K562 (cell line): ENCODE results near the gene C6orf89. TPM values are rescaled to one million over a fixed set of nuclear protein-coding genes. Genes with fewer than 3 reads are reported as not detected.
A peak's percentile ranks its signal among the peaks of the same experiment; 100 is the strongest.

Source experiments
- ATAC-seq: fragments of 200-7000 bp; cut with Tn5 transposase; 3 replicates; pipeline ENCODE4 v1.9.1; 2020; ENCODE audit warnings: moderate library complexity
- BruUV-seq: library from RNA; stranded (reverse); fragments of 400-500 nt; replicated peaks from 2 replicates; lab custom pipeline; 2021; lab: Mats Ljungman, UMichigan
- CTCF ChIA-PET: fragments of 300-600 bp; formaldehyde crosslinking; extraction: SDS; loops from one replicate; lab custom pipeline; 2021; ENCODE audit warnings: low intra/inter-chr PET ratio; lab: Yijun Ruan, JAX
- POLR2A ChIA-PET: fragments of 300-600, 350-650 bp; sonication (Branson Sonifier 250); formaldehyde crosslinking; extraction: SDS; loops from one replicate; lab custom pipeline; 2021; ENCODE audit warnings: antibody characterized with exemption, inconsistent platforms; lab: Yijun Ruan, JAX
- DNase-seq, 4 experiments: peaks; one replicate each; pipeline versions ENCODE4 v3.0.0 to v3.0.0-alpha.2; 2011 to 2018; ENCODE audit warnings: low spot score in 3 of 4, mixed read lengths in 3 of 4; ENCODE audit errors: extremely low read depth in 1 of 4
- FAIRE-seq: peaks from 2 replicates; lab custom pipeline; 2011; peaks lifted over from hg19 to GRCh38; lab: Jason Lieb, UNC
- H2AFZ ChIP-seq: 2 replicates; pipeline ENCODE4 v1.6.0; 2011; ENCODE audit warnings: low read depth, low read length, control low read depth, inconsistent platforms
- H3K27ac ChIP-seq: fragments of 200-600 bp; 3 replicates; pipeline ENCODE4 v1.8.0; 2011; ENCODE audit warnings: low read depth, mild to moderate bottlenecking, control low read depth, inconsistent platforms, low read length, moderate library complexity, mixed read lengths; ENCODE audit errors: extremely low read depth
- H3K27me3 ChIP-seq, 2 experiments: fragments of 300-600 bp in 1 of 2; 2 replicates in 1 of 2; 3 replicates in 1 of 2; pipeline versions ENCODE4 v1.6.0 to v1.8.0; 2011; ENCODE audit warnings: inconsistent platforms in 2 of 2, low read length in 2 of 2, mild to moderate bottlenecking in 1 of 2, mixed read lengths in 1 of 2, moderate library complexity in 1 of 2; ENCODE audit not compliant: control insufficient read depth in 2 of 2, insufficient read depth in 2 of 2
- H3K36me3 ChIP-seq: fragments of 300-600 bp; 3 replicates; pipeline ENCODE4 v1.8.0; 2011; ENCODE audit warnings: mild to moderate bottlenecking, low read length, inconsistent platforms; ENCODE audit not compliant: control insufficient read depth, insufficient read depth
- H3K4me1 ChIP-seq, 2 experiments: fragments of 200-600 bp in 1 of 2; replicated peaks in 1 of 2; 2 replicates in 1 of 2; 3 replicates in 1 of 2; pipeline versions ENCODE4 v1.5.1 to v1.8.0; 2011; ENCODE audit warnings: inconsistent platforms in 2 of 2, low read length in 2 of 2, mild to moderate bottlenecking in 1 of 2, mixed read lengths in 1 of 2, moderate library complexity in 1 of 2; ENCODE audit not compliant: control insufficient read depth in 2 of 2, insufficient read depth in 2 of 2
- H3K4me2 ChIP-seq: 2 replicates; pipeline ENCODE4 v1.6.1; 2011; ENCODE audit warnings: low read length, control low read depth, inconsistent platforms, mixed read lengths; ENCODE audit not compliant: insufficient read depth
- H3K4me3 ChIP-seq: fragments of 200-600 bp; sonication (generic), shearing (Covaris generic); 2 replicates; pipeline ENCODE4 v1.5.1; 2016; ENCODE audit warnings: control low read depth, inconsistent platforms
- H3K79me2 ChIP-seq: fragments of 200-600 bp; 3 replicates; pipeline ENCODE4 v1.8.0; 2011; ENCODE audit warnings: low read length, inconsistent platforms; ENCODE audit not compliant: control insufficient read depth, insufficient read depth
- H3K9ac ChIP-seq, 2 experiments: 2 replicates each; pipeline versions ENCODE4 v1.6.0 to v1.6.1; 2011; ENCODE audit warnings: low read depth in 2 of 2, low read length in 2 of 2, control low read depth in 1 of 2, inconsistent platforms in 1 of 2, mild to moderate bottlenecking in 1 of 2, mixed read lengths in 1 of 2; ENCODE audit not compliant: insufficient read depth in 1 of 2
- H3K9me1 ChIP-seq: one replicate; pipeline ENCODE4 v1.6.0; 2011; ENCODE audit warnings: inconsistent platforms, mild to moderate bottlenecking, low read length, moderate library complexity; ENCODE audit not compliant: control insufficient read depth, insufficient read depth
- H3K9me3 ChIP-seq: replicated peaks from 2 replicates; pipeline ENCODE4 v1.5.1; 2011; ENCODE audit warnings: low read depth, low read length, inconsistent platforms; ENCODE audit not compliant: control insufficient read depth, insufficient read depth
- H4K20me1 ChIP-seq: replicated peaks from 2 replicates; pipeline ENCODE4 v1.6.1; 2011; ENCODE audit warnings: low read length, inconsistent platforms, mixed read lengths; ENCODE audit not compliant: control insufficient read depth, insufficient read depth
- BRF2 ChIP-seq: IDR thresholded peaks from 3 replicates; pipeline ENCODE4 v1.6.1; 2011; ENCODE audit warnings: borderline replicate concordance, mild to moderate bottlenecking; ENCODE audit not compliant: insufficient read length, insufficient read depth
- HDAC3 ChIP-seq: fragments of 450-650 bp; IDR thresholded peaks from 2 replicates; pipeline ENCODE4 v1.6.1; 2018; ENCODE audit warnings: borderline replicate concordance, mild to moderate bottlenecking, moderate library complexity; ENCODE audit not compliant: partially characterized antibody
- JUND ChIP-seq, 2 experiments: IDR thresholded peaks; 2 replicates in 1 of 2; 3 replicates in 1 of 2; pipeline ENCODE4 v1.6.1; 2011; ENCODE audit warnings: borderline replicate concordance in 2 of 2, low read depth in 2 of 2, low read length in 2 of 2, improper control_type of control experiment in 1 of 2, missing biosample characterization in 1 of 2, missing genetic modification characterization in 1 of 2, missing genetic modification reagents in 1 of 2
- KDM1A ChIP-seq, 2 experiments: fragments of 450-650 bp; IDR thresholded peaks; 2 replicates each; pipeline ENCODE4 v1.6.1; 2016; ENCODE audit warnings: mild to moderate bottlenecking in 2 of 2
- KDM4B ChIP-seq, 2 experiments: fragments of 450-650 bp in 1 of 2; sonication (generic) in 1 of 2; IDR thresholded peaks; 2 replicates each; pipeline ENCODE4 v1.6.1; 2016 to 2017; ENCODE audit warnings: borderline replicate concordance in 2 of 2, antibody characterized with exemption in 1 of 2, low read depth in 1 of 2, mild to moderate bottlenecking in 1 of 2
- MAZ ChIP-seq, 2 experiments: fragments of 450-650 bp in 1 of 2; sonication (generic) in 1 of 2; formaldehyde crosslinking; IDR thresholded peaks in 1 of 2; conservative IDR thresholded peaks in 1 of 2; 2 replicates each; pipeline versions ENCODE4 v1.4.0 to v1.5.0; 2020; ENCODE audit warnings: mild to moderate bottlenecking in 1 of 2, missing genetic modification reagents in 1 of 2
- NRF1 ChIP-seq, 2 experiments: fragments of 450-650 bp; IDR thresholded peaks in 1 of 2; conservative IDR thresholded peaks in 1 of 2; 2 replicates each; pipeline ENCODE4 v1.6.1; 2014; ENCODE audit warnings: mild to moderate bottlenecking in 2 of 2
- PHF21A ChIP-seq: fragments of 450-650 bp; IDR thresholded peaks from 2 replicates; pipeline ENCODE4 v1.6.1; 2017; ENCODE audit warnings: low read depth, borderline replicate concordance
- RAD51 ChIP-seq: fragments of 450-650 bp; IDR thresholded peaks from 2 replicates; pipeline ENCODE4 v1.7.1; 2016; ENCODE audit warnings: low read depth, mild to moderate bottlenecking, borderline replicate concordance
- RFX5 ChIP-seq: IDR thresholded peaks from 2 replicates; pipeline ENCODE4 v1.6.1; 2011; ENCODE audit warnings: low read depth, mild to moderate bottlenecking, improper control_type of control experiment, low read length
- RNF219 ChIP-seq: fragments of 250-450 bp; sonication (Bioruptor Pico); IDR thresholded peaks from 2 replicates; pipeline ENCODE4 v1.5.0; 2022; ENCODE audit warnings: mild to moderate bottlenecking
- SMARCE1 ChIP-seq: fragments of 450-650 bp; IDR thresholded peaks from 2 replicates; pipeline ENCODE4 v1.7.1; 2016; ENCODE audit warnings: mild to moderate bottlenecking
- TBL1XR1 ChIP-seq, 2 experiments: IDR thresholded peaks; 2 replicates each; pipeline ENCODE4 v1.6.1; 2012; ENCODE audit warnings: improper control_type of control experiment in 2 of 2, low read length in 2 of 2, mild to moderate bottlenecking in 1 of 2
- TCFL5 ChIP-seq: fragments of 250-450 bp; sonication (Bioruptor Pico); conservative IDR thresholded peaks from 2 replicates; pipeline ENCODE4 v1.6.1; 2021; ENCODE audit warnings: mild to moderate bottlenecking, moderate library complexity, matching md5 sums
- ZFP30 ChIP-seq: fragments of 250-450 bp; sonication (Bioruptor Pico); IDR thresholded peaks from 2 replicates; pipeline ENCODE4 v1.8.0; 2022; ENCODE audit warnings: moderate library complexity, mild to moderate bottlenecking, inconsistent platforms, borderline replicate concordance
- ZNF668 ChIP-seq: fragments of 250-450 bp; sonication (Bioruptor Pico); IDR thresholded peaks from 2 replicates; pipeline ENCODE4 v1.8.0; 2022; ENCODE audit warnings: mild to moderate bottlenecking, inconsistent platforms
- ZNF75A ChIP-seq: fragments of 450-650 bp; formaldehyde crosslinking; IDR thresholded peaks from 2 replicates; pipeline ENCODE4 v1.4.0; 2020; ENCODE audit warnings: mild to moderate bottlenecking
- WGBS: fragments of 100-300 bp; shearing (Covaris generic); methylation state at CpG from one replicate; pipeline ENCODE4 v1.1.6; 2016; ENCODE audit warnings: low coverage, mixed read lengths; ENCODE audit not compliant: insufficient coverage; ENCODE audit errors: missing lambda C conversion rate; 5-methylcytosine and 5-hydroxymethylcytosine counted together
- in situ Hi-C: fragments of 300-500 bp; cut with MboI; formaldehyde crosslinking; loops from 4 replicates; pipeline ENCODE4 v1.15.0; 2018; ENCODE audit warnings: inconsistent platforms, mixed read lengths
- intact Hi-C: fragments of 100-400 bp; cut with micrococcal nuclease; formaldehyde crosslinking; loops from 2 replicates; pipeline ENCODE4 v1.14.2; 2022
- polyA plus RNA-seq, 8 experiments: library from polyadenylated mRNA; depleted of rRNA in 4 of 8; stranded (reverse) in 5 of 8; unstranded in 3 of 8; fragments of >200 nt; fragmentation: Nextera tagmentation in 2 of 8; fragmentation: Illumina TruSeq in 1 of 8; extraction: Ambion mirVana in 2 of 8; extraction: Trizol in 1 of 8; gene quantifications; 2 replicates each; pipeline versions ENCODE4 v1.2.1 to v1.2.3, GENCODE V29; 2011 to 2014; ENCODE audit warnings: inconsistent platforms in 1 of 8, missing spikeins in 1 of 8
- total RNA-seq, 7 experiments: library from RNA; depleted of rRNA in 6 of 7; stranded (reverse); fragments of >200 nt in 6 of 7; fragmentation: Illumina TruSeq in 2 of 7; extraction: Trizol in 2 of 7; gene quantifications; 2 replicates each; pipeline versions ENCODE4 v1.2.1 to v1.2.3, GENCODE V29; 2011 to 2021; ENCODE audit warnings: low replicate concordance in 1 of 7

Gene C6orf89
- total and polyA plus RNA-seq, 9 of the 15 experiments (the other 6 are each of a cell fraction or from before 2014, with no cell fraction given), result 35.2 to 111 (median 58.5) TPM

- TF ChIP-seq JUND (IDR thresholded peaks at IDR 0.05; ENCODE audit: borderline replicate concordance, low read depth, low read length), result peak; percentile 36; the same call in 1 of the 2 replicates
- no peak for TF ChIP-seq JUND (tag; IDR thresholded peaks at IDR 0.05; ENCODE audit: borderline replicate concordance, low read depth, low read length)
- TF ChIP-seq PHF21A, result peak; percentile 35; the same call in 1 of the 2 replicates
- peak; percentile 33 to 34; a peak in 2 of 4 replicates for TF ChIP-seq KDM1A (IDR thresholded peaks at IDR 0.05)
Measured at GRCh38 chr6:36944650-36945049, 58.9 kb downstream of the C6orf89 start (continued).

GRCh38 chr6:36945301-36945700 lies 59.5 kb downstream of the C6orf89 start:
- intact Hi-C loops (no loop called here), in situ Hi-C loops (no loop called here)
- no TSS peak for BruUV-seq
- no peaks in the 10 kb centered on the region for H3K36me3 ChIP-seq
- DNase-seq (no peak), ATAC-seq (no peak), FAIRE-seq (no peak)
- no peaks in the 10 kb centered on the region for H3K4me1 ChIP-seq
- no peak overlapping the region for H3K4me2 ChIP-seq
- H4K20me1 ChIP-seq, result peaks cover 2% of the 10 kb centered on the region; the same call in 1 of the 2 replicates
- CTCF ChIA-PET, result no interaction called here
- no peaks in the 10 kb centered on the region for H3K79me2 ChIP-seq
- WGBS, result 16% methylated on average over 4 of the region's 4 CpGs
- H3K9me3 ChIP-seq, result no peaks in the 10 kb centered on the region
- no peak overlapping the region for H3K27ac ChIP-seq
- peaks cover 27 to 54% of the 10 kb centered on the region in 2 experiments for H3K27me3 ChIP-seq
- TF ChIP-seq KDM4B (IDR thresholded peaks at IDR 0.05; ENCODE audit: borderline replicate concordance in 2 of 2, low read depth in 1 of 2) (no peak), TBL1XR1 (IDR thresholded peaks at IDR 0.05; ENCODE audit: low read length in 2 of 2) (no peak), HDAC3 (no peak), ZFP30 (CRISPR knock-in tag) (no peak), RFX5 (no peak), ZNF75A (CRISPR knock-in tag) (no peak), TCFL5 (CRISPR knock-in tag) (no peak), MAZ (CRISPR knock-in tag; conservative IDR thresholded peaks at IDR 0.05 in 1 of 2, IDR thresholded peaks at IDR 0.05 in 1 of 2) (no peak), NRF1 (conservative IDR thresholded peaks at IDR 0.05 in 1 of 2, IDR thresholded peaks at IDR 0.05 in 1 of 2) (no peak), SMARCE1 (no peak), RNF219 (no peak), BRF2 (no peak), RAD51 (no peak), ZNF668 (no peak)
- TF ChIP-seq, all 486 proteins: peak for 0
- Histone ChIP-seq H3K9me1 (no peaks in the 10 kb centered on the region), H3K4me3 (no peak overlapping the region), H2AFZ (no peak overlapping the region), H3K9ac (no peak overlapping the region)
- POLR2A ChIA-PET, result no interaction called here
